Measurements from ENCODE around the gene SLC35C1. TPM values are rescaled to one million over a fixed set of nuclear protein-coding genes. Genes with fewer than 3 reads are reported as not detected.

The SLC35C1 gene
- total and polyA plus RNA-seq, 4 experiments from 2014 or later: 18.6 to 21.5 (median 20.1) TPM

- POLR2A ChIA-PET (ENCODE audit: partially characterized antibody): interaction anchor here (0.7 to 5.7 kb wide), 12 partner anchors 9 to 854 kb away, joined by 3 to 38 read pairs (median 4); partner anchors contain the start of genes ARHGAP1, PEX16, SLC35C1 and ZNF408
- peaks cover 10 to 19% of the 10 kb centered on the region in 2 donors for H3K36me3 Mint-ChIP-seq
- DNase-seq: no peak
- peak overlapping the region; percentile 45 to 86 for H3K4me3 ChIP-seq (ENCODE audit: low read length in 2 of 2)
- H3K36me3 ChIP-seq (ENCODE audit: insufficient read depth, low read length): no peaks in the 10 kb centered on the region
- H3K9me3 ChIP-seq (ENCODE audit: control insufficient read depth in 1 of 2, low read length in 2 of 2): no peaks in the 10 kb centered on the region
- H3K4me1 ChIP-seq (ENCODE audit: insufficient read depth, low read length): peaks cover 43% of the 10 kb centered on the region
- peak overlapping the region; percentile 96 to 100 (median 97) for H3K27ac Mint-ChIP-seq
- peak overlapping the region; percentile 96 for H3K27ac ChIP-seq (ENCODE audit: low read depth, low read length)
- no peaks in the 10 kb centered on the region for H3K27me3 ChIP-seq (ENCODE audit: insufficient read depth, low read length)
- peak overlapping the region; percentile 81 to 97 (median 87) for H3K4me3 Mint-ChIP-seq
- CTCF ChIA-PET (ENCODE audit: partially characterized antibody): interaction anchor here (1.0 to 5.9 kb wide), 8 partner anchors 11 to 467 kb away, joined by 3 to 34 read pairs (median 4); partner anchors contain the start of gene PEX16
- peaks cover 27 to 61% (median 49%) of the 10 kb centered on the region in 4 donors for H3K4me1 Mint-ChIP-seq
- intact Hi-C loops (cut with micrococcal nuclease): loop anchor here (2.0 to 10.0 kb wide), 3 partner anchors 269 to 1419 kb away; partner anchors contain the start of genes ARHGAP1 and ZNF408
- H3K9me3 Mint-ChIP-seq: peaks cover 0 to 5% (median 0%) of the 10 kb centered on the region in 8 donors
- no peaks in the 10 kb centered on the region for H3K27me3 Mint-ChIP-seq
Measured at GRCh38 chr11:45846174-45846675, 41.3 kb downstream of the SLC35C1 start.

- CTCF ChIA-PET (ENCODE audit: partially characterized antibody): interaction anchor here (1.0 to 5.9 kb wide), 6 partner anchors 13 to 466 kb away, joined by 3 to 34 read pairs (median 4); partner anchors contain the start of gene PEX16
- peak; percentile 98 for DNase-seq
- POLR2A ChIA-PET (ENCODE audit: partially characterized antibody): interaction anchor here (0.7 to 5.7 kb wide), 14 partner anchors 8 to 853 kb away, joined by 3 to 38 read pairs (median 4); partner anchors contain the start of genes ARHGAP1, PEX16, SLC35C1 and ZNF408
- Histone ChIP-seq H3K27ac (ENCODE audit: low read depth, low read length) (peak within 1 kb of the TSS; percentile 96), H3K4me1 (ENCODE audit: insufficient read depth, low read length) (peaks cover 43% of the 10 kb centered on the region), H3K9me3 (ENCODE audit: control insufficient read depth in 1 of 2, low read length in 2 of 2) (no peaks in the 10 kb centered on the region), H3K36me3 (ENCODE audit: insufficient read depth, low read length) (no peaks in the 10 kb centered on the region), H3K27me3 (ENCODE audit: insufficient read depth, low read length) (no peaks in the 10 kb centered on the region), H3K4me3 (ENCODE audit: low read length in 2 of 2) (peak within 1 kb of the TSS; percentile 80 to 86)
- Mint-ChIP-seq H3K4me3 (peak within 1 kb of the TSS; percentile 81 to 97 (median 87)), H3K9me3 (peaks cover 0 to 5% (median 0%) of the 10 kb centered on the region in 8 donors), H3K27ac (peak within 1 kb of the TSS; percentile 96 to 100 (median 97)), H3K36me3 (peaks cover 10 to 19% of the 10 kb centered on the region in 2 donors), H3K4me1 (peaks cover 27 to 68% (median 50%) of the 10 kb centered on the region in 4 donors), H3K27me3 (no peaks in the 10 kb centered on the region)
- intact Hi-C loops (cut with micrococcal nuclease): loop anchor here (1.0 to 10.0 kb wide), 7 partner anchors 42 to 1418 kb away; partner anchors contain the start of genes ARHGAP1, SLC35C1 and ZNF408
Measured at GRCh38 chr11:45846974-45847910, 42.3 kb downstream of the SLC35C1 start, which contains the start of gene CRY2. CRY2 (plus strand) TSS chr11:45847475; CDS start chr11:45847491, 16 bp downstream.

DNA sequence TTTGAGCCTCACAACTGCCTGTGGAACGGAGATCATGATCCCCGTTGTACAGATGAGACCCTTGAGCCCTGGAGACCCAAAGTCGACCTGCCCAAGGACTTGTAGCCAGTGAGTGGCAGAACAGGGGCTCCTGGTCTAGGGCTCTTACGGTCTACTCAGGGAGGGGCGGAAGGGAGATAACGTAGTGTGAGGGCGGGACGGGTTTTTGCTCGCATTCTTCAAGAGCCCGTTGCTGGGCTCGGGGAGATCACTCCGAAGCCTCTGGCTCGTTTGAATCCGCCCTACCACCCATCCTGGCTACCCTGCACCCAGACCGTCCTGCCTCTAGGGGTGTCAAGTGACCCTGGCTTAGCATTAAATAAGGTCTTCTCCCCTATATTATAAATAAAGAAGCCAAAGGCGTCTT lies 43.0 kb downstream of the SLC35C1 start:
- H3K27me3 ChIP-seq (ENCODE audit: insufficient read depth, low read length): no peaks in the 10 kb centered on the region
- H3K27me3 Mint-ChIP-seq: no peaks in the 10 kb centered on the region
- peak overlapping the region; percentile 90 to 100 (median 97) for H3K27ac Mint-ChIP-seq
- peaks cover 0 to 5% (median 0%) of the 10 kb centered on the region in 8 donors for H3K9me3 Mint-ChIP-seq
- CTCF ChIA-PET (ENCODE audit: partially characterized antibody): no interaction called here
- H3K9me3 ChIP-seq (ENCODE audit: control insufficient read depth in 1 of 2, low read length in 2 of 2): no peaks in the 10 kb centered on the region
- peaks cover 30 to 72% (median 50%) of the 10 kb centered on the region in 4 donors for H3K4me1 Mint-ChIP-seq
- H3K4me3 Mint-ChIP-seq: peak overlapping the region; percentile 81 to 97 (median 86)
- DNase-seq: peak in 4 of 5 donors; percentile 55 to 69 (median 66)
- peak overlapping the region; percentile 80 to 86 for H3K4me3 ChIP-seq (ENCODE audit: low read length in 2 of 2)
- no peaks in the 10 kb centered on the region for H3K36me3 ChIP-seq (ENCODE audit: insufficient read depth, low read length)
- H3K4me1 ChIP-seq (ENCODE audit: insufficient read depth, low read length): peaks cover 43% of the 10 kb centered on the region
- H3K27ac ChIP-seq (ENCODE audit: low read depth, low read length): peak overlapping the region; percentile 96
- POLR2A ChIA-PET (ENCODE audit: partially characterized antibody): interaction anchor here (1.3 to 3.2 kb wide), 4 partner anchors 61 to 160 kb away, joined by 3 to 32 read pairs (median 6); partner anchors contain the start of gene PEX16
- intact Hi-C loops (cut with micrococcal nuclease): loop anchor here (1.0 to 10.0 kb wide), 7 partner anchors 43 to 1417 kb away; partner anchors contain the start of genes ARHGAP1, SLC35C1 and ZNF408
- peaks cover 10 to 19% of the 10 kb centered on the region in 2 donors for H3K36me3 Mint-ChIP-seq

DNA sequence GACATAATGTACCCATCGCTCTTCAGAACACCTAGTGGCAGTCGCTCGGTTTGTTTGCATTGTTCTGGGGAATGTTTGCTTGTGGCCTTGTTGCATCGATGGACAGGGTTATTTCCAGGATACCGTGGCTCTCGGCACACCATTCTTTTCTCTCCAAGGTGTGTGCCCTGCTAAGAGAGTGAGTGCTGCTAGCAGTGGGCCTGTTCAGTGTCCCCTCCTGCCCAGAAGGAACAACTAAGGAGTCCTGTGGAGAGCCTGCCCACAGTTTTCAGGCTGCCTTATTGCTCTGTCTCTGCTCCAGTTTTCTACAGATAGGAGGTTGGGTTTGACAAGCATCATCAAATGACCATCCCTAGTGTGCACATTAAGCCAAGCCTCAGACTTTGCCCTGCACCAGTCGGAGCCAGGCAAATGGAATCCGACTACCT lies 43.7 kb downstream of the SLC35C1 start:
- H3K27ac Mint-ChIP-seq: peak overlapping the region; percentile 67 to 97 (median 68)
- H3K4me3 ChIP-seq (ENCODE audit: low read length in 2 of 2): no peak overlapping the region
- POLR2A ChIA-PET (ENCODE audit: partially characterized antibody): interaction anchor here (3.2 kb wide), 1 partner anchor 70 kb away, joined by 32 read pairs; the partner anchor contains the start of gene PEX16

GRCh38 chr11:45850446-45850845 lies 45.5 kb downstream of the SLC35C1 start:
- H3K9me3 ChIP-seq (ENCODE audit: control insufficient read depth in 1 of 2, low read length in 2 of 2): no peaks in the 10 kb centered on the region
- H3K9me3 Mint-ChIP-seq: peaks cover 0 to 4% (median 0%) of the 10 kb centered on the region in 8 donors
- DNase-seq: no peak
- peaks cover 30 to 67% (median 39%) of the 10 kb centered on the region in 4 donors for H3K4me1 Mint-ChIP-seq
- ChIA-PET CTCF (ENCODE audit: partially characterized antibody) (interaction anchor here (1.0 to 1.6 kb wide), 2 partner anchors 12 to 22 kb away, joined by 3 read pairs; no protein-coding TSS in a partner anchor), POLR2A (ENCODE audit: partially characterized antibody) (interaction anchor here (0.5 kb wide), 1 partner anchor 58 kb away, joined by 3 read pairs; no protein-coding TSS in a partner anchor)
- H3K4me3 Mint-ChIP-seq: peak overlapping the region in 6 of 8 donors; percentile 31 to 67 (median 54)
- H3K4me1 ChIP-seq (ENCODE audit: insufficient read depth, low read length): peaks cover 38% of the 10 kb centered on the region
- H3K27ac Mint-ChIP-seq: peak overlapping the region in 2 of 7 donors; percentile 44 to 47
- no peaks in the 10 kb centered on the region for H3K27me3 Mint-ChIP-seq
- no peak overlapping the region for H3K27ac ChIP-seq (ENCODE audit: low read depth, low read length)
- H3K27me3 ChIP-seq (ENCODE audit: insufficient read depth, low read length): no peaks in the 10 kb centered on the region
- peaks cover 5% of the 10 kb centered on the region for H3K36me3 ChIP-seq (ENCODE audit: insufficient read depth, low read length)
- peaks cover 18 to 32% of the 10 kb centered on the region in 2 donors for H3K36me3 Mint-ChIP-seq
- intact Hi-C loops (cut with micrococcal nuclease): no loop called here
- no peak overlapping the region for H3K4me3 ChIP-seq (ENCODE audit: low read length in 2 of 2)

More for the DNA sequence above, 43.7 kb downstream of the SLC35C1 start:
- Histone ChIP-seq H3K36me3 (ENCODE audit: insufficient read depth, low read length) (no peaks in the 10 kb centered on the region), H3K27me3 (ENCODE audit: insufficient read depth, low read length) (no peaks in the 10 kb centered on the region), H3K9me3 (ENCODE audit: control insufficient read depth in 1 of 2, low read length in 2 of 2) (no peaks in the 10 kb centered on the region), H3K27ac (ENCODE audit: low read depth, low read length) (peak overlapping the region; percentile 96), H3K4me1 (ENCODE audit: insufficient read depth, low read length) (peaks cover 39% of the 10 kb centered on the region)
- H3K4me1 Mint-ChIP-seq: peaks cover 27 to 65% (median 42%) of the 10 kb centered on the region in 4 donors
- H3K4me3 Mint-ChIP-seq: peak overlapping the region; percentile 76 to 97 (median 84)
- CTCF ChIA-PET (ENCODE audit: partially characterized antibody): no interaction called here
- intact Hi-C loops (cut with micrococcal nuclease): loop anchor here (10.0 kb wide), 2 partner anchors 266 to 1416 kb away; no protein-coding TSS in a partner anchor
- H3K27me3 Mint-ChIP-seq: no peaks in the 10 kb centered on the region
- no peak for DNase-seq
- H3K36me3 Mint-ChIP-seq: peaks cover 10 to 23% of the 10 kb centered on the region in 2 donors
- peaks cover 0 to 4% (median 0%) of the 10 kb centered on the region in 8 donors for H3K9me3 Mint-ChIP-seq

- POLR2A ChIA-PET (ENCODE audit: partially characterized antibody): no interaction called here
- H3K4me3 Mint-ChIP-seq: no peak overlapping the region
- CTCF ChIA-PET (ENCODE audit: partially characterized antibody): interaction anchor here (0.6 to 1.7 kb wide), 3 partner anchors 8 to 239 kb away, joined by 4 to 5 read pairs (median 4); no protein-coding TSS in a partner anchor
Measured at GRCh38 chr11:45851228-45851627, 46.3 kb downstream of the SLC35C1 start.

More at GRCh38 chr11:45851228-45851627, 46.3 kb downstream of the SLC35C1 start:
- Mint-ChIP-seq H3K27ac (no peak overlapping the region), H3K9me3 (peaks cover 0 to 2% (median 0%) of the 10 kb centered on the region in 8 donors), H3K36me3 (peaks cover 26 to 38% of the 10 kb centered on the region in 2 donors), H3K4me1 (peaks cover 30 to 62% (median 34%) of the 10 kb centered on the region in 4 donors), H3K27me3 (no peaks in the 10 kb centered on the region)
- intact Hi-C loops (cut with micrococcal nuclease): no loop called here
- Histone ChIP-seq H3K36me3 (ENCODE audit: insufficient read depth, low read length) (peaks cover 12% of the 10 kb centered on the region), H3K4me1 (ENCODE audit: insufficient read depth, low read length) (peaks cover 37% of the 10 kb centered on the region), H3K27me3 (ENCODE audit: insufficient read depth, low read length) (no peaks in the 10 kb centered on the region), H3K27ac (ENCODE audit: low read depth, low read length) (no peak overlapping the region), H3K9me3 (ENCODE audit: control insufficient read depth in 1 of 2, low read length in 2 of 2) (no peaks in the 10 kb centered on the region), H3K4me3 (ENCODE audit: low read length in 2 of 2) (no peak overlapping the region)
- DNase-seq: no peak

Measured in CD4-positive, alpha-beta memory T cell (primary cell).